GM21619 (cell line): Measurements from ENCODE around the gene REPIN1.
A peak's percentile ranks its signal among the peaks of the same experiment; 100 is the strongest.

Source experiments
- ATAC-seq: cut with Tn5 transposase; IDR thresholded peaks from one replicate; pipeline ENCODE4 v1.9.1; 2021; ENCODE audit not compliant: unreplicated experiment

REPIN1 gene

DNA sequence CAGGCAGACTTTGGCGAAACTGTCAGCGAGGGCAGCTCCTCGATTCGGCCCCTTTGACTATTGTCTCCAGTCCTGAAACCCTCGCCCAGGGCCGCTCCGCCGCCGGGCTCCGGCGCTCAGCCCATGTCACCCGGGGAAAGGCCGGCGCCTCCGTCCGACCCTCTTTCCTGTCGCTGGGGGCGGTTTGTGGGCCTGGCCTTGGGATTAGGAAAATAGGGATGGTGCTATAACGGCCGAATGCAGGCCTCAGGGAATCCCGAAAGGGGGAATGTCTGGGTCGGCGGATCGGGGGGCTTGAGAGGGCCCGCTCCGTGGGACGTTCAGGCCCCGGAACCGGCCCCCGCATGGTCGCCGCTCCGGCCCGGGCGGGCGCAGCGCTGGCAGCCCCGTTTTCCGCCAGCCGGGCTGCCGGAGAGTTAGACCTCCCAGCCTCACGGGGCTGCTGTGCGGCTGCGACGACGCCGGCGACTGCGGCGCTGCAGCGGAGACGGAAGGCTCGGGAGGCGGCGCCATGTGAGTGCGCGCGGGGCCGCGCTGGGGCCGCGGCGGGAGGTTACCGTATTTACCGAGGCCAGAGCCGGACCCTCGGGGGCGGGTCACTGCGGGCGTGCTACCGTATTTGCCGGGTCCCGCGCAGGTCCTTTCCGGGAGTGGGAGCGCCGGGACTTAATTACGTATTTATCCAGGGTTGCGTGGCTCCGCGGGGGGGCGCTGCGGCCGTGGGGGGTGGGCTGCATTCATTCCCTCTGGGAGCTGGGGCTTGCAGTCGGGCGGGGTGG lies 36.4 kb downstream of the REPIN1 start:
- peak; percentile 46 for ATAC-seq

DNA sequence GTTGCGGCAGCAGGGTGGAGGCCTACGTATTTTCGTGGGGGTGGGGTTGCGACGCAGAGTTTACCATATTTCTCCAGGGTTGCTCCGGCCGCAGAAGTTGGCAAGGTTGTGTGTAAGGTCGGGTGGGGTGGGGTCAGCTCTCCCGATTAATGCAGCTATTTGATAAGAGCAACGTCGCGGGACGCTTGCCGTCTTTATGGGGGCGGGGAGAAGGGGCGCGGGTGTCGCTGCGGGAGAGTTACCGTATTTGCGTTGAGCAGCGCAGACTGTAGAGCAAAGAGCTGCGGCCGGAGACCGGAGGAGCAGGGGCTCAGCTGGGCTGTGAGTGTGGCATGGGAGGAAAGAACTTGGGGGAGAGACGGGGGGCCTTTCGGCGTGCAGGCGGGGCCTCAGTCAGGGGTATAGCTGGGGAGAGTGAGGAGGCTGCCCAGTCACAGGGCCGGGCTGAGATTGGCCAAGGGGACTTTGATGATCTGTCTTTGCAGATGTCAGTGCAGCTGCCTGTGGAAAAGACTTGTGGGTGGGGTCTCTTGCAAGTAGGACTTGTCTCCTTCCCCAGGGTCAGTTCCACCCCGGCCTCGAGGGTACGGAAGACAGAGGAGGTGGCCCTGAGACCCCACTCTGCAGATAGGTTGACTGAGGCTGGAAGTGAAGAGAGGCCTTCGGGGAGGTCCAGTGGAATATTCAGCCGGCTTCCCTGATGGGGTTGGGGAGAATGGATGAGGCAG lies 37.1 kb downstream of the REPIN1 start:
- no peak for ATAC-seq

DNA sequence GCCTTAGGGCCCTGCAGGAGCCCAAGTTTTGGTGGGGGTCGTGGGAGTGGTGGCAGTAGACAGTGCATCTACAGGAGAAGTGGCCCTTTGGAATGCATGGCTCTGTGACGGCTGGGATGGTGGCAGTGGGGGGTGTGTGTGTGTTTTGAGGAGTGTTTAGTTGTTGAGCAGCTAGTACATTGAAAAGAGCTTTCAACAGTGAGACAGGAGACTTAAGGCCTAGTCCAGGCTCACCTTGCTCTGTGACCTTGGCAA lies 37.6 kb downstream of the REPIN1 start:
- no peak for ATAC-seq

DNA sequence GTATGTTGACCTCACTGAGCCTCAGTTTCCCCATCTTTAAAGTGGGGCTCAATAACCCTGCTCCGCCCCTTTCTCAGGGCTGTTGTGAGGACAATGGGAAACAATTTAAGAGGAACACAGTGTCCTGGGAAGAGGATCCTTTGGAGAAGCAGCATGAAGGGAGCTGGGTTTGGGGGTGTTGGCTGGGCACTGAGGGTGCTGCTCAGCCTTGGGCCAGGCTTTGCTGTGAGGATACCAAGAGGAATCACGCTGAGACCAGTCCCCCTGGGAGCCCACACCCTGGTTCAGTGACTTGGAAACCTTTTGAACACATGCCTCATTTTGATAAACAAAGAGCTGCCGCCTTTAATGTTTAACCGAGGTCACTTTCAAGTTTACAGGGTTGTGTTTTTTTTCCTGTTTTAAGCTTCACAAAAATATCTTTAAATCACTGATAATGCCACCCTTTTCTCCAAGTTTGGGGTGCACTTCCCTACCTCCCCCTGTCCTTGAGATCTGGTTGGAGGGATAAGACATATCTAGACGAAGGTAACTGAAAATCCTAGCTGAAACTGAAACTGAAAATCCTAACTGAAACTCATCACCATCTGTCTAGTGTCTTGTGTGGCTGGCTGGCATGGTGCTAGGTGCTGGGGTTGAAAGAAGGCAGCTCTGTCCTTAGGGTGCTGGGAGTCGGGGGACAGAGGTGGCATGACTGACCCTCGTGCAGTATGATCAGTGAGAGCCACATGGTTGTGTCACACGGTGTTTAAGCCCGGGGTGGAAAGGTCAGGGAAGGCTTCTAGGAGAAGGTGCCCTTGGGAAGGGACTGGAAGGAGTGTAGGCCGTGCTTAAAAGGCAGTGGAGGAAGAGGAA lies 38.2 kb downstream of the REPIN1 start:
- peak; percentile 45 for ATAC-seq

DNA sequence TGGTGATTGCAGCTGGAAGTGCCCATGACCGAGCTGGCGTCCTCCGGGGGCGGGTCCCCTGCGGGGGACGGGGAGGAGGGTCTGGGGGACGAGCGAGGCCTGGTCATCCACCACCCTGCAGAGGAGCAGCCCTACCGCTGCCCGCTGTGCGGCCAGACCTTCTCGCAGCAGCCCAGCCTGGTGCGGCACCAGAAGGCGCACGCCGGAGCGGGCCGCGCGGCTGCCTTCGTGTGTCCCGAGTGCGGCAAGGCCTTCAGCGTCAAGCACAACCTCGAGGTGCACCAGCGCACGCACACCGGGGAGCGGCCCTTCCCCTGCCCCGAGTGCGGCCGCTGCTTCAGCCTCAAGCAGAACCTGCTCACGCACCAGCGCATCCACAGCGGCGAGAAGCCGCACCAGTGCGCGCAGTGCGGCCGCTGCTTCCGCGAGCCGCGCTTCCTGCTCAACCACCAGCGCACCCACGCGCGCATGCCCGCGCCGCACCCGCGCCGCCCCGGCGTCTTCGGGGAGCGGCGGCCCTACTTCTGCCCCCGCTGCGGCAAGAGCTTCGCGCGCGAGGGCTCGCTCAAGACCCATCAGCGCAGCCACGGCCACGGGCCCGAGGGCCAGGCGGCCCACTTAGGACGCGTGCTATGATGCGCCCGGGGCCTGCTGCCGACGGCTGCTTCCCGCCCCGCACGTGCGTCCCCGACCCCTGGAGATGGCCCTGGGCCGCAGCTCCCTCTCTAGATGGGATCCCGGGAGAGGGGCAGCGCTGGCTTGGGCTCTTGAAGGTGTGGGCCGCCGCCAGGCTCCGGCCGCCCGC lies 39.2 kb downstream of the REPIN1 start:
- no peak for ATAC-seq

DNA sequence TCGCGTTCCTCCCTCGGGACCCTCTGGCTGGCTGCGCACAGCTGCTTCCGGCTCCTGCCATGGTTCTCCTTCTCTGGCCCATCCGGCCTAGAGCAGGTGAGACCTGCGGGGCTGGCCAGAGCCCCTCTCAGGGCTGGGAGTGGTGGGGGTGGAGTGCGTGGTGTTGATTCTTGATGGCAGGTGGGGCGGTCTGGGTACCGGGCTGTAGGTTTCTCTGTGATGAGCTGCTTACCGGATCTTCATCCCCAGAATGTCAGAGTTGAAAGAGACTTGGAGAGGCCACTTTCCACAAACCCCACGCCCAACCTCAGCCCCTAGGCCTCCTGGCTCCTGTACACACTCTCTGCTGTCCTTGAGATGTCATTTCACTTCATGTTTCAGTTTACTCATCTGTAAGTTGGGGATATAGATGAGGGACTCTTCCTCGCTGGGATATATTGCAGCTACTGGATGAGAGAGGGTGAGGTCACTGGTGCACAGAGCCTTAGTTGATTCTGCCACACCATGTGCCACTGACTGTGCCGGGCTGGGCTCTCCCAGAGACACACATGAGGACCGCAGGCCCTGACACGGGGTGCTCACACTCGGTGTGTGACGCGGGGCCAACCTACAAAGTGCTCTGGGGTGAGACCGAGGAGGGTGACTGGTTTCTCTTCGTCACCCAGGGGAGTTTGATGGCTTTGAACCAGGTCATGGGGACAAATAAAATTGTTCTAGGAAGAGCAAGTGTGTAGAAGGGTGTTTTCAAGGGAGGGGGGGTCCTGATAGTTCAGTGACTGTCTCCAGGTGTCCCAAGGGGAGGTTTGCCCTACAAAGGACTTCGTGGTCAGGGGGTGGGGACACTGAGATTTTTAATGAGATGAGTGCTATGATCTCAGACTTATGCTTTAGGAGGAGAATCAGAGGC lies 40.0 kb downstream of the REPIN1 start:
- ATAC-seq: peak; percentile 28

DNA sequence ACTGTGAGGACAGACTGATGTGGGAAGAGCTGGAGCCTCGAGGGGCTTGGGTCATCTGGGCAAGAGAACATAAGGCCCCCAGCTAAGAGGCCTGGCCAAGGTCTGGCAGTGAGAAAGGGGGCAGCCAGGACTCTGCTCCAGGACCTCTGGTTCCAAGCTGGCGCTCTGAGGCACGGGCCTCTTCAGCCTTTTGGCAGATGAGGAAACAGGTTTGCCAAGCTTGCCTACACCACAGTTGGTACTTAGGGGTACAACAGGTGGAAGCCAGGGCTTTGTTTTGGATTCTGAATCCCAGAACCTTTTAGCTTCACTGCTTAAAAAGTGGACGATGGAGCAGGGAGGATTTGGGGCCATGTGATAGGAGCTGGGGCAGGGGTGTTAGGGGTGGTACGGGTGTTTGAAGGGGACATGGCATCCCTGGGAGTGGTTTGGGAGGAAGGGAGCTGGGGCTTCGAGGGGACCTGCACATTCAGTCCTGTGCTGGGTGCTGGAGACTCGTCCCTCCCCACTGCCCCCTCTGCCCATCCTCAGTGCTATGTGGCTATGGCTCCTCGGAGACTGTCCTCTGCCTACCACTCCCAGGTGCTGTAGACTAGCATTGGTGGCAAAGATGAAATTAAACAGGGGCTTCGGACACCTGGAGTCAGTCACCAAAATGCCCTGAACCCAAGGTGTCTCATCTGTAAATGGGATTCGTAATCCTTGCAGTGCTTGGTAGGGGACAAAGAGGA lies 40.8 kb downstream of the REPIN1 start:
- ATAC-seq: no peak

DNA sequence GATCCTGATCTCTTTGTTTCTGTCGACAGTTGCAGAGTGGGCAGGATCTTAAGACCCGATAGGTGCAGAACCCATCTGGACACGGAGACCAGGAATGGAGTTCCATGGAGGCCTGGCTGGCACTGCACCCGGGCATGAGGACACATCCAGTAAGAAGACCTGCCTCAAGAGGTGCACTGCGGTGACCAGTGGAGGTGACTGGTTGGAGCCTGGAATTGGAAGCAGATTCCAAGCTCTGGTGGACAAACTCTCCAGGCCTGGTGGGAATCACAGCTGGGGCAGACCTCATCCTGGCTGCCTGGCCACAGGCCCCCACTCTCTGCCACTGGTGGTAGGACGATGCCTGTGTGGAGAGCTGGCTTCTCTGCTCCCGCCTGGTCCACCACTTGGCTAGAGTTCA lies 41.5 kb downstream of the REPIN1 start:
- ATAC-seq: no peak

DNA sequence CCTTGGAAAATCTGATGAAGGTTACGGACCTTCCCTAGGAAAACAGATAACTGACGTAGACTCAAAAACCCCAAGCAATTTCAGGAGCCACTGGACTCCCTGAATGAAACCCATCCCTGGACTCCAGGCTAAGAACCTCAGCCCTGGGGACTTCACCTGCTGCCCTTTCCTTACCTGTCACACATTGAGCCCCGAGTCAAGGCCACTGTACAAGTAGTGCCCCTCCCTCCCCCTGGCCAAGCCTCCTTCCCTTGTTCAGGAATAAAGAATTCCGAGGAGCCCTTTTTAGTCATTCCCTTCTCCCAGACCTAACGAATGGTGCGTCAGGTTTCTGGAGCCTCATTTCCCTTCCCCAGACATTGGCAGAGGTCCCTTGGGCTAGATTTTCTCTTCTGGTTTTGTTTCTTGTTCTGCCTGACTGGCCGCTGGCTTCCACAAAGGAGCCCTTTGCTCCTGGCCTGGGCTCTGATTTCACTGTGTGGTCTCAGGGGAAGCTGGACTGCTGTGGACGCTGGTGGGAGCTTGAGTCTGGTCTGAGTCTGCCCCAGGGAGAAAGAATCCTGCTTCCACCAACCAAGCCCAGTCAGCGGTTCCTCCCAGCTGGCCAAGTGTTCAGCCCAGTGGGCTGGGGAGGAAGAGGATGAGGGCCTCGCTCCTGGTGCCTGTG lies 42.2 kb downstream of the REPIN1 start:
- ATAC-seq: no peak

DNA sequence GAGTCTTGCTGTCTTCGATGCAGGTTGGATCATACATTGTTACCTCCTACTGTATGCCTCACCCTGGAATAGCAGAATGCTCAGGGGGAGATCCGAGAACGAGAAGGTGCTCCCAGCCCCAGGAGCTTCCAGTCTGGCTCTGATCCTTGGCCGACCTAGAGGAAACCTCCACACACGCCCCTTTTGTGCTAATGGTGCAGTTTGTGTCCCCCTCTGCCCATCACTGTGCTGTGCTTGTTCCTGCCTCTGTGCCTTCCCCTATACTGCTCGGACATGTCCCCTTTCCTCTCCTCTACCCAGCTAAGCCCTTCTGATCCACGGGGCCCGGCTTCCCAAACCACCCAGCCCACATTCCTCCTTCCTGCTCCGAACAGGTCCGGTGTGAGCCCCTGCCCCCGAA lies 43.0 kb downstream of the REPIN1 start:
- no peak for ATAC-seq

DNA sequence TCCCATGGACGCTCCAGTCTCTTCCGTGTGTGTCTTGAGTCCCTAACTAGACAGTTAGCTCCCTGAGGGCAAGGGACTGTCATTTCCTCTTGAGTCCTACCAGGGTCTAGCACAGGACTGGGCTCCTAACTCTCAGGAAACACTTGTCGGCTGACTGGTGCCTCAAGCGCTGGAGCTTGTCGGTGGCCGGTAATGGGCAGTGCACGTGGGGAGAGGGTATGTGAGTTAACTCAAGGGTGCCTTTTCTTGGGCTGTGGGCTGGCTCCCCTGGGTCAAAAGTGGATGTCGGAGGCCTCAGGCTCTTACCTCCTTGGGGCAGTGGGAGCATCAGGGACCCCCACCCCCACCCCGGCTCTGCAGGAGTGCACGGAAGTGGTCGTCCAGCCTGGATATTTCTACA lies 43.4 kb downstream of the REPIN1 start:
- ATAC-seq: no peak

DNA sequence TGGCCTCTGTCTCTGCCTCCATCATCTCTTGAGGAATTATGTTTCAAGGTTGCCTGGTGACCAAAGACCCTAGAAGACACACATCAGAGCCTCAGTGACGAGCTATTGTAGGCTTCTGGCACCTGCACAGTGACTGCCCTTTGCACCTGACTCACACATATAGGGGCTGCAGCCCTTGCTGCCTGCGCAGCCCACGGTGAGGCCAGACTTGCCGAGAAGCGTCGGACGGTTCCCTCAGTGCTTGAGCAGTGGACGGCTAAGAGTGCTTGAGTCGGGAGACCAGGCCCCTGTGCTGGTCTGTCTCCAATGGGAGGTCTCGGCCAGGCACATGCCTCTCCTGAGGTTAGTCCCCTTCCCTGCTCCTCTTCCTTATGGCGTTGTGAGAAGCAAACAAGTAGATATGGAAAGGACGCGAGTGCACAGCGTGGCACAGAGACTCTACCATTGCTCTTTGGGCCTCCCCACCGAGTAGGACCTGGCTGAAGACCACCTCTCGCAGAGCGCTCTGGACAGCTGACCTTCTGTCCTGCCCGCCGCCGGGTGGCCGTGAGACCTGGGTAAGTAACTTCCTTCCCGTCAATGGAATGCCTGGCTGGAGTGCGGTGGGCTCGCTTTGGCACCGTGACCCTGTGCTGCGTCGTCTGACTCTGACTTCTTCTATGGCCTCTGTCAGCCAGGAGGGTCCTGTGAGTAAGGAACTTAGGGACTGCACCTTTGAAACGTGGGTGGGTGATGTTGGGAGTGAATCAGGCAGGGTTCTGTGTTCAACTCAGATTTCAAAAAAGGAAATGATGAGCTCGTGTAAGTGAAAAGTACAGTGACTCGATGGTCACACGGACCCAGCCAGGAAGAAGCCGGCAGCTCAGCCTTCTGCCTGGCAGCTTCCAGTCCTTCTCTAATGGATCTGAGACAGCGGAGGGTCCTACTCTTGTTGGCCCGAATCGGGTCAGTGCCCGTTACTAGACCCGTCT lies 44.2 kb downstream of the REPIN1 start:
- ATAC-seq: no peak

DNA sequence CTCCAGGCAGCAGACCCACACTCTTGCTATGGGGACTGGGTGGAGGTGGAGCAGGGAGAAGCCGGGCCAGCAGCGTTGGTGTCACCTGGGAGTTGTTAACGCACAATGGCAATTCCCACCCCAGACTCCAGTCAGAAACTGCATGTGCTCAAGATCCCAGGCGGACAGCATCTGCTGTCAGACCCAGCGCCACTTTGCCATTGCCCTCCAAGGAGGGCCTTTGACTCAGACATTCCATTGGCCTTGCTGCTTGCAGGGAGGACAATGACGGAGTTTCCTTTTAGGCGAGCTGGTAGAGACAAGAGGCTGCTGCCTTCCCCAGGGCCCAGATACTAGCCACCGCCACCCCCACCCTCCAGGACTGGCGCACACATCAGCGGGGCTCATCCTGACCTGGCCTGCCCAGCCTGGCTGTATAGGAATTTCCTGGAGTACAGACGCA lies 45.0 kb downstream of the REPIN1 start:
- no peak for ATAC-seq

DNA sequence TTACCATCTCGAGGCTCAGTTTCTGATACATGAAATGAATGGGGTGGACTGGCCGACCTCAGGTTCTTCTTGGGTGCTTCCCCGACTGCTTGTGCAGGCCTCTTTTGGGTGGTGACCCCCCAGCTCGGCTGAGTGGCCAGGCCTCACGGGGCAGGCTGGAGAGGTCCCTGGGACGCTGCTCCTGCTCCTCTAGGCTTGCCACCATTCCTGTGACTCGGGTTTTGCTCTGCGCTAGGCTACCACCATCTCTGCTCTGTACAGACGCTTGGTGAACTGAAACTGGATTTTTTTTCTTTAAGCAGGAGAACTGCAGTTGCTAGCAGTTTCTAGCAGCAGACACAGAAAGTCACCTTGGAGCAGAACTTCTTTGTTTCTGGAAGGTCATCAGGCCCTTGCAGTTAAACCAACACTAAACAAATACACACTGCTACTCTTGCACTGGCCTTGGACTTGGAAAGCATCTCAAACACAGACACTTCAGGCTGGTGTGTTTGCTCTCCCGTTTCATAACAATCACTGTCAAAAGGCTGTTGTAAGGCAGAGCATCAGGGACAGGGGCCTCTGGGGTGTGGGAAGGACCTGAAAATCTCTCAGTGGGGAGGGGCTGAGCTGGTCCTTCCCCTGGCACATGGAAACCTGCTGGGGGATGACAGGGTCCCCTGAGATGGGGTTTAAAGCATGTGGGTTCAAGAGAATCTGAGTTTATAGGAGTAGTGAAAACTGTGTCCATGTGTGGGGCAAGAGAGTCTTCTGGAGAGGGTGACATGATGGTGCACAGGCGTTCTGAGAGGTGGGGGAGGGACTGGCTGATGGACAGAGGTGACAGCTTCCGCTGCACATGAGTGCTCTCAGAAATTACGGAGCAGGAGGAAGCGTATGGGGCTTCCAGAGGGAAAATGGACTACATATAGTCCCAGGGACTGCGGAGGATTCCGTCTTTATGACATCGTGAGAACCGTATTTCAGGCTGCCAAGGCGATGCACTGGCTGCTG lies 46.8 kb downstream of the REPIN1 start:
- ATAC-seq: no peak

DNA sequence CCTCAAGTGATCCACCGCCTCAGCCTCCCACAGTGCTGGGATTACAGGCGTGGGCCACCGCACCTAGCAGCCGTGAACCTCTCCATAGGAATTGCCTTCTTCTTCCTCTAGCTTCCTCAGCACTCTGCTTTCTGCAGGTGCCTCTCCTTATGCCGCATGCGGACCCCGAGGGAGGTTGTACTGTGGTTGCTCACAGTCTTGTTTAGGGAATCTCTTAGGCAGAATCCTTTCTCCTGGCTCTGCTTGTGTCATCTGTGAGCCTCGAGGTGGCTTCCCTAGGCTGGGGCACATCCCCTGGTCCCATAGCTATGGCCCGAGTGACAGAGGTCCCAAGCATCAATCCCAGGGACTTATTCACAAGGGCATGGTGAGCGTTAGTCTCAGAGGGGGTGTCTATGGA lies 48.6 kb downstream of the REPIN1 start:
- ATAC-seq: no peak

DNA sequence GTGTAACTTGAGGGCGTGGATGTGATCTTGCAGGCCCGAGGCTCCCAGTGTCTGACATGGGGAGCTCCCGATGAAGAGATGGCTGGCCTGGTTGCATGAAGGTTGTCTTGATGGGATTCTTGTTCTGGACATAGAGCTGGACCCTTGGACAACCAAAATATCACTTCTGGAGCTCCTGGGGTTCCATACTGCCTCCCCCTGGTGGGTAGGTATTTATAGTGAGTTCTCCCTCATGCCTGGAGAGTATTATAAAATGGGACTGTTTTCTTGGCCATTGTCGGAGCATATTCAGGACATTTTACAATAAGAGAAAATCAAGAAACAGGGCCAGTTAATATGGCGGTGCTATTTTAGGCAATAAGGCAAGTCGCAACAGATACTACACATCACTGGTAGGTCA lies 49.2 kb downstream of the REPIN1 start:
- ATAC-seq: no peak
